Neural cell (in vitro differentiated cells): Measurements from ENCODE around the gene HOXA5. TPM values are rescaled to one million over a fixed set of nuclear protein-coding genes. Genes with fewer than 3 reads are reported as not detected.

ENCODE experiments used
- H2AFZ ChIP-seq: fragments of 200-600, 300-800 bp; sonication (generic), shearing (Covaris generic); 2 replicates; pipeline ENCODE4 v1.6.0; 2014; ENCODE audit warnings: low read depth, mild to moderate bottlenecking, antibody characterized with exemption, low read length, moderate library complexity
- H3F3A ChIP-seq: fragments of 200-600 bp; shearing (Covaris generic); 2 replicates; pipeline ENCODE4 v1.6.1; 2016; ENCODE audit warnings: mild to moderate bottlenecking, moderate library complexity, mixed read lengths, antibody characterized with exemption, low read length; ENCODE audit not compliant: insufficient read depth, poor library complexity, severe bottlenecking
- H3K27ac ChIP-seq: fragments of 200-600, 300-800 bp; sonication (generic), shearing (Covaris generic); 2 replicates; pipeline ENCODE4 v1.5.1; 2014; ENCODE audit warnings: mild to moderate bottlenecking, low read length, moderate library complexity
- H3K27me3 ChIP-seq: fragments of 300-800, 200-600 bp; sonication (generic), shearing (Covaris generic); 2 replicates; pipeline ENCODE4 v1.6.0; 2014; ENCODE audit warnings: mild to moderate bottlenecking, low read depth, low read length, moderate library complexity; ENCODE audit not compliant: insufficient read depth
- H3K36me3 ChIP-seq: fragments of 300-800, 200-600 bp; sonication (generic), shearing (Covaris generic); 2 replicates; pipeline ENCODE4 v1.5.1; 2014; ENCODE audit warnings: mild to moderate bottlenecking, antibody characterized with exemption, low read length, moderate library complexity; ENCODE audit not compliant: insufficient read depth
- H3K4me2 ChIP-seq: fragments of 300-800, 200-600 bp; sonication (generic), shearing (Covaris generic); 2 replicates; pipeline ENCODE4 v1.6.0; 2014; ENCODE audit warnings: mild to moderate bottlenecking, low read length
- H3K4me3 ChIP-seq: fragments of 300-800, 200-600 bp; sonication (generic), shearing (Covaris generic); 2 replicates; pipeline ENCODE4 v1.5.1; 2014; ENCODE audit warnings: mild to moderate bottlenecking, low read length, moderate library complexity
- H3K79me2 ChIP-seq: fragments of 200-600 bp; shearing (Covaris generic); replicated peaks from 2 replicates; pipeline ENCODE4 v1.6.0; 2014; ENCODE audit warnings: mild to moderate bottlenecking, low read length, moderate library complexity; ENCODE audit not compliant: insufficient read depth
- H3K9ac ChIP-seq: fragments of 300-800, 200-600 bp; sonication (generic), shearing (Covaris generic); 2 replicates; pipeline ENCODE4 v1.6.1; 2016; ENCODE audit warnings: mild to moderate bottlenecking, low read length, mixed read lengths
- H3K9me2 ChIP-seq: fragments of 200-600 bp; shearing (Covaris generic); 2 replicates; pipeline ENCODE4 v1.6.1; 2016; ENCODE audit warnings: mild to moderate bottlenecking, low read length, mixed read lengths; ENCODE audit not compliant: insufficient read depth
- H3K9me3 ChIP-seq: fragments of 200-600, 300-800 bp; sonication (generic), shearing (Covaris generic); 2 replicates; pipeline ENCODE4 v1.6.1; 2016; ENCODE audit warnings: mild to moderate bottlenecking, mixed run types, low read length, moderate library complexity, mixed read lengths
- H4K20me1 ChIP-seq: fragments of 200-600 bp; shearing (Covaris generic); 2 replicates; pipeline ENCODE4 v1.6.1; 2016; ENCODE audit warnings: mild to moderate bottlenecking, mixed run types; ENCODE audit not compliant: insufficient read depth
- EP300 ChIP-seq: fragments of 450-650 bp; conservative IDR thresholded peaks from 2 replicates; pipeline ENCODE4 v1.6.1; 2014; ENCODE audit warnings: antibody characterized with exemption, mild to moderate bottlenecking, moderate library complexity; ENCODE audit not compliant: poor library complexity, severe bottlenecking
- EZH2 ChIP-seq: fragments of 200-600, 300-800 bp; shearing (Covaris generic), sonication (generic); IDR thresholded peaks from 2 replicates; pipeline ENCODE4 v1.6.1; 2014; ENCODE audit warnings: antibody characterized with exemption, low read length, borderline replicate concordance, mild to moderate bottlenecking; ENCODE audit not compliant: insufficient read depth, poor library complexity, severe bottlenecking
- POLR2AphosphoS5 ChIP-seq: IDR thresholded peaks from 2 replicates; pipeline ENCODE4 v1.6.1; 2012
- SMC3 ChIP-seq: fragments of 450-650 bp; conservative IDR thresholded peaks from 2 replicates; pipeline ENCODE4 v1.6.1; 2014; ENCODE audit warnings: antibody characterized with exemption, mild to moderate bottlenecking, moderate library complexity; ENCODE audit not compliant: poor library complexity
- TAF1 ChIP-seq: IDR thresholded peaks from 2 replicates; pipeline ENCODE4 v1.6.1; 2012; ENCODE audit warnings: low read depth
- polyA plus RNA-seq: library from polyadenylated mRNA; depleted of rRNA; stranded (reverse); fragments of >200 nt; gene quantifications from 2 replicates; pipeline ENCODE4 v1.2.3, GENCODE V29; 2014
- TF ChIP-seq, protein P1 (sequence below): IDR thresholded peaks from 2 replicates; pipeline ENCODE4 v1.6.1; 2012; ENCODE audit warnings: borderline replicate concordance

The HOXA5 gene
- polyA plus RNA-seq, 1 donor from 2014 or later, result not detected

DNA sequence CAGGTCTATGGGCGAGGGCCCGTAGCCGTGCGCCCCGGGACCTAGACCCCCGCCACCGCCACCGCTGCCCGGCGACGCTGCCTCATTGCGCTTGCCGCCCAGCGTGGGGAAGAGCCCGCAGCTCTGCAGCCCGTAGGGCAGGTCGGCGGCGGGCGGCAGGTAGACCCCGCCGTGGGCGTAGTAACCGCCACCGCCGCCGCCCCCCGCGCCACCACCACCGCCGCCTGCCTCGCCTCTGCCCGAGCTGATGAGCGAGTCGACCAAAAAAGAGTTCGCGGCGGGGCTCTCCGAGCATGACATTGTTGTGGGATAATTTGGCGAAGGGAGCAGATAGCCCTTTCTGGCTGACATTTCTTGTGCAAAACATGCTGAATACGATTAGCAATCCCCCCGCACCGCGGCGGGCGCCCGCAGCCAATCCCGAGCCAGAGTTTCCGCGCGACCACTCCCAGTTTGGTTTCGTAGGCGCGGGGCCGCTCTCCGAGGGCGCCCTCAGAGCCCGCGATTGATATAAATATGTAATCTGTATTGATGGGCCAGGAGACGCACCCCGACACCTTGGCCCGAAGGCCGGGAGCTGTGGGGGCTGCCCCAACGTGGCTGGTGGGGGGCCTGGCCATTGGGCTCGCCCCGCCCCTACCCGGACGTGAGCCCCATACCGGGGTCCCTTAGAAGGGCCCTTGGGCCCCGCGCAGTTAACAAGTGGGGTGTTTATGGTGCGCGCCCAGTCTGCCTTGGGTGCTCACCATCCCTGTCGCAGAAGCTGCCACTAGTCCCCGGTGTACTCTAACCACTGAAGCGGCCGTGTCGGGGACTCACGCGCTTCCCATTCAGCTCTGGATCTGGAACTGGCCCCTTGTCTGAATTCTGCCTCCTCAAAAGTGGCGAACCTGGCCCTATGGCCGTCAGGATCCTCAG lies 30.7 kb upstream of the HOXA5 start, which contains the start of gene HOXA10:
Gene HOXA10 (minus strand): TSS at position 365 of the 918 bp plus-strand sequence. CDS start 14 bp downstream, at position 351.
- H3F3A ChIP-seq, result no peaks in the 10 kb centered on the region
- H3K9me3 ChIP-seq, result peaks cover 11% of the 10 kb centered on the region
- H2AFZ ChIP-seq, result no peak within 1 kb of the TSS
- H3K36me3 ChIP-seq, result no peaks in the 10 kb centered on the region
- H3K4me3 ChIP-seq, result peak within 1 kb of the TSS; percentile 52
- H3K79me2 ChIP-seq, result no peaks in the 10 kb centered on the region
- H3K27me3 ChIP-seq, result peaks cover 100% of the 10 kb centered on the region
- no peak within 1 kb of the TSS for H3K4me2 ChIP-seq
- no peak within 1 kb of the TSS for H3K9ac ChIP-seq
- TF ChIP-seq POLR2AphosphoS5, result no peak
- TF ChIP-seq, protein P1, sequence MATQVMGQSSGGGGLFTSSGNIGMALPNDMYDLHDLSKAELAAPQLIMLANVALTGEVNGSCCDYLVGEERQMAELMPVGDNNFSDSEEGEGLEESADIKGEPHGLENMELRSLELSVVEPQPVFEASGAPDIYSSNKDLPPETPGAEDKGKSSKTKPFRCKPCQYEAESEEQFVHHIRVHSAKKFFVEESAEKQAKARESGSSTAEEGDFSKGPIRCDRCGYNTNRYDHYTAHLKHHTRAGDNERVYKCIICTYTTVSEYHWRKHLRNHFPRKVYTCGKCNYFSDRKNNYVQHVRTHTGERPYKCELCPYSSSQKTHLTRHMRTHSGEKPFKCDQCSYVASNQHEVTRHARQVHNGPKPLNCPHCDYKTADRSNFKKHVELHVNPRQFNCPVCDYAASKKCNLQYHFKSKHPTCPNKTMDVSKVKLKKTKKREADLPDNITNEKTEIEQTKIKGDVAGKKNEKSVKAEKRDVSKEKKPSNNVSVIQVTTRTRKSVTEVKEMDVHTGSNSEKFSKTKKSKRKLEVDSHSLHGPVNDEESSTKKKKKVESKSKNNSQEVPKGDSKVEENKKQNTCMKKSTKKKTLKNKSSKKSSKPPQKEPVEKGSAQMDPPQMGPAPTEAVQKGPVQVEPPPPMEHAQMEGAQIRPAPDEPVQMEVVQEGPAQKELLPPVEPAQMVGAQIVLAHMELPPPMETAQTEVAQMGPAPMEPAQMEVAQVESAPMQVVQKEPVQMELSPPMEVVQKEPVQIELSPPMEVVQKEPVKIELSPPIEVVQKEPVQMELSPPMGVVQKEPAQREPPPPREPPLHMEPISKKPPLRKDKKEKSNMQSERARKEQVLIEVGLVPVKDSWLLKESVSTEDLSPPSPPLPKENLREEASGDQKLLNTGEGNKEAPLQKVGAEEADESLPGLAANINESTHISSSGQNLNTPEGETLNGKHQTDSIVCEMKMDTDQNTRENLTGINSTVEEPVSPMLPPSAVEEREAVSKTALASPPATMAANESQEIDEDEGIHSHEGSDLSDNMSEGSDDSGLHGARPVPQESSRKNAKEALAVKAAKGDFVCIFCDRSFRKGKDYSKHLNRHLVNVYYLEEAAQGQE, result no peak
- no peaks in the 10 kb centered on the region for H4K20me1 ChIP-seq
- no peak within 1 kb of the TSS for H3K27ac ChIP-seq
- H3K9me2 ChIP-seq, result no peaks in the 10 kb centered on the region

DNA sequence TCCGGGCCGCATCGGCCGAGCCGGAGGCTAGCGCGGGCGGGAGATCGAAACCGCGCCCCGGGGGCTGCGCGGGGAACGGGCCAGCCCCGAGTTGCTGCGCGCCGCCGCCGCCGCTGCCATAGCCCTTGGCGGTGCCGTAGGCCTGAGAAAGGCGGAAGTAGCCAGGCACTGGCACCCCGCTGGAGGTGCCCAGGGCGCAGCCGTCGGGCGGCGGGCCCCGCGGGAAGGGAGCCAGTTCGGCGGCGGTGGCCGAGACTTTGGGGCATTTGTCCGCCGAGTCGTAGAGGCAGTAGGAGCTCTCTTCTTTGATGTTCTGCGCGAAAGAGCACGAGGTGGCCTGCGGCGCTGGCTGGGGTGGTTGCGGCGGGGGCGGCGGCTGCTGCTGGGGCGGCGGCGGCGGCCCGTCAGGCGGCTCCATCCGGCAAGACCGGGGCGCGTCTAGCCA lies 30.1 kb upstream of the HOXA5 start:
- Histone ChIP-seq H3K27me3 (peaks cover 100% of the 10 kb centered on the region), H3K9me2 (no peaks in the 10 kb centered on the region), H3K9ac (no peak overlapping the region), H3K27ac (no peak overlapping the region), H3F3A (no peaks in the 10 kb centered on the region), H3K36me3 (no peaks in the 10 kb centered on the region), H3K9me3 (peaks cover 7% of the 10 kb centered on the region), H3K4me2 (no peak overlapping the region), H3K4me3 (peak overlapping the region; percentile 52), H3K79me2 (no peaks in the 10 kb centered on the region), H2AFZ (no peak overlapping the region), H4K20me1 (no peaks in the 10 kb centered on the region)
- TF ChIP-seq EZH2 (peak; percentile 29), EP300 (no peak)

DNA sequence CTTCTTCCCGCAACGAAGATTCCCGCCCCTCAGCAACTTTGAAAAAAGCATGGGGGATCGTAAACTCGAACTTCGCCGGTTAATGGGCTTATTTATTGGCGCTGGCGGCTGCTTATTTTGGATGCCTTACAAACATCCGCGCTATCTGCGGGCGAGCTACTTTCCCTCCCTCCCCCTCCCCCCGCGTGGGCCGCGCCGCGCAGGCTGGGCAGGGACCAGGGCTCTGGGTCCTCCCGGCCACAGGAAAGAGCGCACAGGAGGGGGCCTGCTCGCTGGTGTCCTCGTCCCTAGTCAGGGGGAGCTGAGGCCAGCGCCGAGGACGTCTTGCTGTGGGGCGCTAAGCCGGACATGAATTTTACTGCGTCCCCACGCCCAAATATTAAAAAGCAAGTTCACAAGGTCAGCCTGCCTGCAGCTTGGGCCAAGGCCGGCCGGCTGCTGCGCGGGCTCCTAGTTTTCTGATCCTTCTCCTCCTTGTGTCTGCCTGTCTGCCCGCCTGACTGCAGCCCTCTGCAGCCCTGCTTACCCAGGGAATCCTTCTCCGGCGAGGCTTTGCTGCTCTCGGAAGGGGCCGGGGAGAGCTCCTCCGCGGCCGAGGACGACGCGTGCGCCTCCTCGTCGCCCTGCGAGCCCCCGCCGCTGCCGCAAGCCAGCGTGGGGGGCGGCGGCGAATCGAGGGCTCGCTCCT lies 29.5 kb upstream of the HOXA5 start:
- no peak overlapping the region for H2AFZ ChIP-seq
- peaks cover 7% of the 10 kb centered on the region for H3K9me3 ChIP-seq
- TF ChIP-seq, protein P1, result no peak
- TF ChIP-seq SMC3, result no peak
- no peak for TF ChIP-seq TAF1
- TF ChIP-seq EZH2, result peak; percentile 10
- no peak for TF ChIP-seq EP300
- no peak for TF ChIP-seq POLR2AphosphoS5
- no peak overlapping the region for H3K4me2 ChIP-seq
- H3K36me3 ChIP-seq, result no peaks in the 10 kb centered on the region
- H4K20me1 ChIP-seq, result no peaks in the 10 kb centered on the region
- H3K9ac ChIP-seq, result no peak overlapping the region
- peaks cover 100% of the 10 kb centered on the region for H3K27me3 ChIP-seq
- no peaks in the 10 kb centered on the region for H3K79me2 ChIP-seq
- H3K9me2 ChIP-seq, result no peaks in the 10 kb centered on the region
- H3K27ac ChIP-seq, result no peak overlapping the region
- H3K4me3 ChIP-seq, result peak overlapping the region; percentile 52
- no peaks in the 10 kb centered on the region for H3F3A ChIP-seq
